ENCODE measurements around the gene TANGO6. TPM values are rescaled to one million over a fixed set of nuclear protein-coding genes. Genes with fewer than 3 reads are reported as not detected.

TANGO6 gene
- polyA plus RNA-seq, 1 donor (not counting 4 experiments of a cell fraction or from before 2014, with no cell fraction given), result 13.1 TPM

- Histone ChIP-seq H3K9ac (ENCODE audit: control insufficient read depth, extremely low read depth, insufficient read depth, low read length) (no peak overlapping the region), H3K4me1 (ENCODE audit: control insufficient read depth, extremely low read depth, insufficient read depth, low read length) (peaks cover 13% of the 10 kb centered on the region), H3K27ac (ENCODE audit: control insufficient read depth, insufficient read depth, low read length) (no peak overlapping the region), H3K4me2 (ENCODE audit: control insufficient read depth, extremely low read depth, insufficient read depth, low read depth, low read length) (no peak overlapping the region), H4K20me1 (ENCODE audit: control insufficient read depth, extremely low read depth, insufficient read depth, low read length) (no peaks in the 10 kb centered on the region), H3K9me3 (ENCODE audit: control insufficient read depth, low read depth, low read length) (no peaks in the 10 kb centered on the region), H3K36me3 (ENCODE audit: control insufficient read depth in 2 of 2, extremely low read depth in 1 of 2, insufficient read depth in 2 of 2, low read length in 2 of 2) (no peaks in the 10 kb centered on the region), H3K4me3 (ENCODE audit: control insufficient read depth in 2 of 3, extremely low read depth in 1 of 3, insufficient read depth in 2 of 3, low read depth in 1 of 3, low read length in 3 of 3) (no peak overlapping the region), H2AFZ (ENCODE audit: control insufficient read depth, low read length) (no peak overlapping the region), H3K27me3 (ENCODE audit: control insufficient read depth, extremely low read depth, insufficient read depth, low read length) (no peaks in the 10 kb centered on the region), H3K9me1 (ENCODE audit: control insufficient read depth, extremely low read depth, insufficient read depth, low read length) (no peaks in the 10 kb centered on the region), H3K79me2 (ENCODE audit: control insufficient read depth, insufficient read depth, low read length) (no peaks in the 10 kb centered on the region)
- DNase-seq (ENCODE audit: low read depth, low spot score) (no peak), FAIRE-seq (no peak)
- dilution Hi-C loops (cut with MboI; ENCODE audit: extremely low pct_ligation_motif_present, low sequenced_read_pairs), result no loop called here
- no peak for TF ChIP-seq CTCF (optimal IDR thresholded peaks at IDR 0.05 in 1 of 3, IDR thresholded peaks at IDR 0.05 in 1 of 3, conservative IDR thresholded peaks at IDR 0.05 in 1 of 3; ENCODE audit: extremely low read depth in 1 of 3, insufficient read depth in 2 of 3, low read length in 3 of 3)
- TF ChIP-seq EZH2 (IDR thresholded peaks at IDR 0.05; ENCODE audit: low read length), result no peak
Observed at GRCh38 chr16:69094501-69094900, 251.2 kb downstream of the TANGO6 start.

- TF ChIP-seq EZH2 (IDR thresholded peaks at IDR 0.05; ENCODE audit: low read length) (no peak), CTCF (optimal IDR thresholded peaks at IDR 0.05 in 1 of 3, IDR thresholded peaks at IDR 0.05 in 1 of 3, conservative IDR thresholded peaks at IDR 0.05 in 1 of 3; ENCODE audit: extremely low read depth in 1 of 3, insufficient read depth in 2 of 3, low read length in 3 of 3) (no peak)
- dilution Hi-C loops (cut with MboI; ENCODE audit: extremely low pct_ligation_motif_present, low sequenced_read_pairs), result no loop called here
- FAIRE-seq (no peak), DNase-seq (ENCODE audit: low read depth, low spot score) (no peak)
- Histone ChIP-seq H3K9me1 (ENCODE audit: control insufficient read depth, extremely low read depth, insufficient read depth, low read length) (no peaks in the 10 kb centered on the region), H3K27me3 (ENCODE audit: control insufficient read depth, extremely low read depth, insufficient read depth, low read length) (no peaks in the 10 kb centered on the region), H3K36me3 (ENCODE audit: control insufficient read depth in 2 of 2, extremely low read depth in 1 of 2, insufficient read depth in 2 of 2, low read length in 2 of 2) (no peaks in the 10 kb centered on the region), H2AFZ (ENCODE audit: control insufficient read depth, low read length) (no peak overlapping the region), H3K4me2 (ENCODE audit: control insufficient read depth, extremely low read depth, insufficient read depth, low read depth, low read length) (no peak overlapping the region), H3K9ac (ENCODE audit: control insufficient read depth, extremely low read depth, insufficient read depth, low read length) (no peak overlapping the region), H4K20me1 (ENCODE audit: control insufficient read depth, extremely low read depth, insufficient read depth, low read length) (no peaks in the 10 kb centered on the region), H3K4me1 (ENCODE audit: control insufficient read depth, extremely low read depth, insufficient read depth, low read length) (peaks cover 8% of the 10 kb centered on the region), H3K79me2 (ENCODE audit: control insufficient read depth, insufficient read depth, low read length) (no peaks in the 10 kb centered on the region), H3K27ac (ENCODE audit: control insufficient read depth, insufficient read depth, low read length) (no peak overlapping the region), H3K9me3 (ENCODE audit: control insufficient read depth, low read depth, low read length) (no peaks in the 10 kb centered on the region), H3K4me3 (ENCODE audit: control insufficient read depth in 2 of 3, extremely low read depth in 1 of 3, insufficient read depth in 2 of 3, low read depth in 1 of 3, low read length in 3 of 3) (no peak overlapping the region)
Observed at GRCh38 chr16:69095193-69095592, 251.9 kb downstream of the TANGO6 start.

All from keratinocyte (primary cell).